Measurements from ENCODE around the gene ELFN1.

DNA sequence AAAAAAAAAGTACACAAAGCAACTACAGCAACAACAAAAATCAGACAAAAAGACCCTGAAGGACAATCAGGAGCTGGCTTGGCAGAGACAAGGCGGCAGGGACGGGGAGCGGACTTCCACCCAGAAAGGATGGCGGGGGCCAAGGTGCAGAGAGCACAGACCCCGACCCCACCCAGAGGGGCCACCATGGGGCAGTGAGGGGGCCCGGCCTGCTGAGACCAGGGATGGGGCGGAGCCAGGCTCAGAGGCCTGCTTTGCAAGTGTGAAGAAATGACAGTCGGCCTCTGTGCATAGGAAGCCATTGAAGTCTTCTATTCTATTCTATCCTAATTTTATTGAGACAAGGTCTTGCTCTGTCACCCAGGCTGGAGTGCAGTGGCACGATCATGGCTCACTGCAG is 82.0 kb downstream of the ELFN1 start:
- TF ChIP-seq, protein P1, sequence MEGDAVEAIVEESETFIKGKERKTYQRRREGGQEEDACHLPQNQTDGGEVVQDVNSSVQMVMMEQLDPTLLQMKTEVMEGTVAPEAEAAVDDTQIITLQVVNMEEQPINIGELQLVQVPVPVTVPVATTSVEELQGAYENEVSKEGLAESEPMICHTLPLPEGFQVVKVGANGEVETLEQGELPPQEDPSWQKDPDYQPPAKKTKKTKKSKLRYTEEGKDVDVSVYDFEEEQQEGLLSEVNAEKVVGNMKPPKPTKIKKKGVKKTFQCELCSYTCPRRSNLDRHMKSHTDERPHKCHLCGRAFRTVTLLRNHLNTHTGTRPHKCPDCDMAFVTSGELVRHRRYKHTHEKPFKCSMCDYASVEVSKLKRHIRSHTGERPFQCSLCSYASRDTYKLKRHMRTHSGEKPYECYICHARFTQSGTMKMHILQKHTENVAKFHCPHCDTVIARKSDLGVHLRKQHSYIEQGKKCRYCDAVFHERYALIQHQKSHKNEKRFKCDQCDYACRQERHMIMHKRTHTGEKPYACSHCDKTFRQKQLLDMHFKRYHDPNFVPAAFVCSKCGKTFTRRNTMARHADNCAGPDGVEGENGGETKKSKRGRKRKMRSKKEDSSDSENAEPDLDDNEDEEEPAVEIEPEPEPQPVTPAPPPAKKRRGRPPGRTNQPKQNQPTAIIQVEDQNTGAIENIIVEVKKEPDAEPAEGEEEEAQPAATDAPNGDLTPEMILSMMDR (IDR thresholded peaks at IDR 0.05), result no peak
- TF ChIP-seq POLR2A (IDR thresholded peaks at IDR 0.05), result no peak

Data from esophagus squamous epithelium (tissue), 4 donors.